Rectal smooth muscle tissue (tissue), 1 donor: ENCODE results near the gene FOXL1.
"Not testable (repeated sequence)": the region's sequence is repeated elsewhere in the genome, so short reads cannot be mapped to it uniquely, and the experiment has no call there.

ENCODE experiments used
- H3K27ac ChIP-seq: one replicate; pipeline ENCODE4 v1.7.0; 2013; ENCODE audit warnings: low read depth, low read length, inconsistent platforms
- H3K27me3 ChIP-seq: one replicate; pipeline ENCODE4 v1.7.0; 2013; ENCODE audit warnings: low read length; ENCODE audit not compliant: control insufficient read depth, insufficient read depth
- H3K36me3 ChIP-seq: one replicate; pipeline ENCODE4 v1.7.0; 2013; ENCODE audit warnings: low read length; ENCODE audit not compliant: control insufficient read depth, insufficient read depth
- H3K4me1 ChIP-seq: one replicate; pipeline ENCODE4 v1.7.0; 2013; ENCODE audit warnings: low read length; ENCODE audit not compliant: control insufficient read depth, insufficient read depth
- H3K4me3 ChIP-seq: one replicate; pipeline ENCODE4 v1.7.0; 2013; ENCODE audit warnings: low read length
- H3K9ac ChIP-seq: one replicate; pipeline ENCODE4 v1.7.0; 2013; ENCODE audit warnings: low read length

FOXL1 gene

DNA sequence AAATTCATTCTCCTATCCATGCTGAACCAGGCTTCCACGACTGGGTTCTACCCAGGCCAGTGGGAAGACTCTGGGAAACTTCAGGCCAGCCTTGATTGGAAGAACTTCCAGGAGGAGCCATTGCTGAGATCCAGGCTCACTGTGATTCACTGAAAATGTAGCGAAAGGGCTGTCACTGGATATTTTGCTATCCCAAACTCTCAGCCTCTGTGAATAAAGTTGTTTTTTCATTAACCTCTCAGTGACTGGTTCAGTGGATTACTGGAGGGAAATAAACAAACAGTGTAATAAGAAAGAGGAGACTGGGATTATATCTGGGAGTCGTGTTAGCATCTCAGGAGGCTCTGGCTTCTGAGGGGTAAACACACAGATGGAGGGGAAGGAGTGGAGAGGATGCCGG, 3.1 kb downstream of the FOXL1 start:
- Histone ChIP-seq H3K4me1 (no peaks in the 10 kb centered on the region), H3K9ac (no peak overlapping the region), H3K36me3 (no peaks in the 10 kb centered on the region), H3K27ac (no peak overlapping the region), H3K4me3 (no peak overlapping the region), H3K27me3 (peaks cover 13% of the 10 kb centered on the region)

DNA sequence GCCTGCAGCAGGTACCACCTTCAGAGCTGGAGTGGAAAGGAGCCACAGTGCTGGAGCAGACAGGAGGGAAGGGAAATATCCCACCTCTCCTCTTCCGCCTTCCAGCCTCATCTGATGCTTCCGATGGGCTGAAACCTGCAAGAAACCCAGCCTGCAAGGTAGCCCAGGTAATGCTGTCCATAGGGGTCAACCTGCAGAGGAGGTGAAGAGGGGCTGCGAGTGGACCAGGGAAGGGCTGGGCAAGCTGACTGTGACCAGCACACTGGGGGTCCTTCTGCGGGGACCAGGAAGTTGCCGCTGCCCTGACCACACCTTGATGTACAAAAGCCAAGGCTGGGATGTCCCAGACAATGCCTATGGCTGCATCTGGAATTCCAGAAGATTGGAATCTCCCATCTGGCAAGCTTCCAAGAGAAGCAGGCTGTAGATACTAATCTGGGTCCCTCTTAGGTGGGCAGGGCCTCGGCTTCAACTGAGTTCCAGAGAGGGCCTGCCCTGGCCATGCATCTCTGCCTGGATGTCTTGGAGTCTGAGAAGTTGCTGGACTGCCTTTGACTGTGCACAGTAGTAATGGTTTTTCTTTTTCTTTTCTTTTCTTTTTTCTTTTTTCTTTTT, 5.8 kb downstream of the FOXL1 start:
- Histone ChIP-seq H3K27ac (no peak overlapping the region), H3K36me3 (no peaks in the 10 kb centered on the region), H3K9ac (no peak overlapping the region), H3K27me3 (peaks cover 6% of the 10 kb centered on the region), H3K4me3 (no peak overlapping the region), H3K4me1 (no peaks in the 10 kb centered on the region)

DNA sequence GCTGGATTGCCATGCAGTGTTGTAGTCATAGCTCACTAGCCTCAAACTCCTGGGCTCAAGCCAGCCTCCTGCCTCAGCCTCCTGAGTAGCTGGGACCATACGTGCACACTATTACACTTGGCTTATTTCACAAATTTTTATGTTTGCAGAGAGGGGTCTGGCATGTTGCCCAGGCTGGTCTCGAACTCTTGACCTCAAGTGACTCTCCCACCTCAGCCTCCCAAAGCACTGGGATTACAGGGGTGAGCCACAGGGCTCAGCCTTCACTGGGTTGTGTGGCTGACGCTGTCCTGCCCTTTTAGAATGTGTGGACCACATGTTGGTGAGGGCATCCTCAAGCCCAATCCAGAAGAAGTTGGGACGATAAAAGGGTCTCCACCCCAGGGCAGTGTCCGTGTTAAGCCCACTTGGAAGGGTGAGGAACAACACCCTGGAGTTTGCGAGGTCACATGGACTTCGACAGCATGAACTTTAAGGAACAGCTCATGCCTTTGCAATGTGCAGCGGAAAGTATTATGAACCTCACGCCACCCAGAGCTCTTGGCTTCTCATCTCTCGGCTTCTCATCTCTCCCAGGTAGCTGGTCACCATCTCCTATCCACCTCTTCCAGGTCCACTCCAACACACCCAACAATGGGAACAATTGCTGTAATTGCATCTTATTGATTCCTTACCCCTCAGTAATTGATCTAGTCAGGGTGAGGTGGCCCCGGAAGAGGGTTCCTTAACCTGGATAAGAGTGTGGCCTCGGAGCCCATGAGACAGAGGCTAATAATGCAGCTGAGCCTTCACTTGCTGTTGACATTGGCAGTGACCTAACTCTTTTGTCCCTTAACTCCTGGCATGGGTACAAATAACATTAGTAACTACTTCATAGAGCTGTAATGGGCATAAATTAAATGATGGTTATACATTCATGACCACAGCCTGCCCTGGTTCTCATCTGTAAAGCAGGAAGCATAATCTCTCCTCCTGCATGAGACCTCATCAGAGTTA, 6.7 kb downstream of the FOXL1 start:
- H3K27ac ChIP-seq, result no peak overlapping the region
- H3K4me1 ChIP-seq, result no peaks in the 10 kb centered on the region
- no peak overlapping the region for H3K9ac ChIP-seq
- no peaks in the 10 kb centered on the region for H3K36me3 ChIP-seq
- peaks cover under 1% of the 10 kb centered on the region for H3K27me3 ChIP-seq
- H3K4me3 ChIP-seq, result no peak overlapping the region

GRCh38 chr16:86585821-86586611, 7.7 kb downstream of the FOXL1 start:
- Histone ChIP-seq H3K36me3 (no peaks in the 10 kb centered on the region), H3K27me3 (no peaks in the 10 kb centered on the region), H3K4me3 (no peak overlapping the region), H3K9ac (no peak overlapping the region), H3K27ac (no peak overlapping the region), H3K4me1 (no peaks in the 10 kb centered on the region)

DNA sequence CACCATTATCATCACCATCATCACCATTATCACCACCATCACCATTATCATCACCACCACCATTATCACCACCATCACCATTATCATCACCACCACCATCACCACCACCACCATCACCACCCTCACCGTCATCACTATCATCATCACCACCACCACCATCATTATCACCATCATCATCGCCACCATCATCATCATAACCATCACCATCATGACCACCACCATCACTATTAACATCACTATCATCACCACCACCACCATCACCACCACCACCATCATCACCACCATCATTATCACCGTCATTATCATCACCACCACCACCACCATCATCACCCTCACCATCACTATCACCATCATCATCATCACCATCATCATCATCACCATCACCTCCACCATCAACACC, 9.1 kb downstream of the FOXL1 start:
- Histone ChIP-seq H3K27ac (no peak overlapping the region), H3K27me3 (peaks cover 3% of the 10 kb centered on the region), H3K9ac (no peak overlapping the region), H3K36me3 (no peaks in the 10 kb centered on the region), H3K4me3 (no peak overlapping the region), H3K4me1 (no peaks in the 10 kb centered on the region)

DNA sequence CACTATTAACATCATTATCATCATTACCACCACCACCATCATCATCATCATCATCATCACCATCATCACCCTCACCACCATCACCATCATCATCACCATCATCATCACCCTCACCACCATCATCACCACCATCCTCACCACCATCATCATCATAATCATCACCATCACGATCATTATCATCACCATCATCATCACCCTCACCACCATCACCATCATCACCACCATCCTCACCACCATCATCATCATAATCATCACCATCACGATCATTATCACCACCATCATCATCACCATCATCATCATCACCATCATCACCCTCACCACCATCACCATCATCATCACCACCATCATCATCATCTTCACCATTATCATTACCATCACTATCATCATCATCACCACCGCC, 9.6 kb downstream of the FOXL1 start:
- H3K4me1 ChIP-seq, H3K9ac ChIP-seq, H3K36me3 ChIP-seq, H3K27ac ChIP-seq, H3K27me3 ChIP-seq, H3K4me3 ChIP-seq: not testable (repeated sequence)

GRCh38 chr16:86590501-86591144, 12.3 kb downstream of the FOXL1 start:
- Histone ChIP-seq H3K4me3 (no peak overlapping the region), H3K36me3 (no peaks in the 10 kb centered on the region), H3K9ac (no peak overlapping the region), H3K4me1 (no peaks in the 10 kb centered on the region), H3K27me3 (peaks cover 12% of the 10 kb centered on the region), H3K27ac (no peak overlapping the region)

- H3K4me3 ChIP-seq, result no peak overlapping the region
- peaks cover 19% of the 10 kb centered on the region for H3K27me3 ChIP-seq
- no peak overlapping the region for H3K27ac ChIP-seq
- no peaks in the 10 kb centered on the region for H3K36me3 ChIP-seq
- H3K4me1 ChIP-seq, result no peaks in the 10 kb centered on the region
- H3K9ac ChIP-seq, result no peak overlapping the region
These were observed 12.9 kb downstream of the FOXL1 start for GRCh38 chr16:86591270-86591669.

- no peak overlapping the region for H3K27ac ChIP-seq
- H3K36me3 ChIP-seq, result no peaks in the 10 kb centered on the region
- no peaks in the 10 kb centered on the region for H3K4me1 ChIP-seq
- H3K4me3 ChIP-seq, result no peak overlapping the region
- H3K9ac ChIP-seq, result no peak overlapping the region
- peaks cover 23% of the 10 kb centered on the region for H3K27me3 ChIP-seq
These were observed 15.7 kb downstream of the FOXL1 start for GRCh38 chr16:86593913-86594620.

DNA sequence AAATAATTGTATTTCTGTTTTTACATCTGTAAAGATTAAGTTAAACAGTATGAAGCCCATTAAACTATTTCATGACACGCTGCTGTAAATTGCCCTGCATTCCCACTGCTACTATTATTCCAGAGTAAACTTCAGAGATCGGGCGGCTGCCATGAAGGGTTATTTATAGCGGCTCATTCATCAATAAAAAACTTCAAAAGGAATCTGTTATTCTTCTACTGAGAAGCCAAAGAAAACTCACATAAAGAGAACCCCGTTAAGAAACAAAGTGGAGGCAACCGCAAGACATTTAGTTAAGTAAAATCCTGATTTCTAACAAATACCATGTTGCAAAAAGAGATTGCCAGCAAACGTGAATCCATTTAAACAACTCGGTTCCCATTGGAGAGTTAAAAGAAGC, 16.4 kb downstream of the FOXL1 start:
- Histone ChIP-seq H3K27ac (no peak overlapping the region), H3K9ac (no peak overlapping the region), H3K36me3 (no peaks in the 10 kb centered on the region), H3K27me3 (peaks cover 23% of the 10 kb centered on the region), H3K4me3 (no peak overlapping the region), H3K4me1 (no peaks in the 10 kb centered on the region)

DNA sequence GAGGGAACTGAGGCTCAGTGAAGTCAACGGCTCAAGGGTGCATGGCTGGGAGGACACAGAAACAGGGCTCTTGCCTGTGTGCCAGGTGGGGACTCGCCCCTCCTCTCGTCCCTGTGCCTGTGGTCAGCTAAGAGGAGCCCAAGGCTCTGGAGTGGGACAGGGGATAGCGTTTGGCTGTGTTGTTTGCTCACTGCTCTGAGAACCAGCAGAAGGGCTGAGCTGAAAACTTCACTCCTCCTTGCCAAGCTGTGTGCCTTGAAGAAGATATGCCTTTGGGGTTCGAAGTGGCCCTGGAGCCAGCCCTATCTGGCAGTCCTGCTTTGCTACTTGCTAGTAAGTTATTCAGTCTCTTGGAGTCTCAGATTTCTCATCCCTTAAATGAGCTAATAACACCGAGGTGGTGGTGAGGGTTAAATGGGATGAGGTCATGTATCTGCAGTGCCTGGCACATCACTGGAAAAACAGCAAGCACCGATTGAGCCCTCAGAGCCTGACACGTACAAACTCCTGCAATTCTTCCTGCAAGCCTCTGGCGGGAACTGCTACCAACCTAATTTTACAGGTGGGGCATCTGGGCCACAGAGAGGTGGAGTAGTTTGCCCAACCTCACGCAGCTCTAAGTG, 17.7 kb downstream of the FOXL1 start:
- Histone ChIP-seq H3K27me3 (peaks cover 23% of the 10 kb centered on the region), H3K27ac (no peak overlapping the region), H3K36me3 (no peaks in the 10 kb centered on the region)

More for the DNA sequence above, 17.7 kb downstream of the FOXL1 start:
- Histone ChIP-seq H3K9ac (no peak overlapping the region), H3K4me3 (no peak overlapping the region), H3K4me1 (no peaks in the 10 kb centered on the region)
